NT2/D1 (cell line): ENCODE measurements around the gene GCHFR.

Experiments used
- YY1 ChIP-seq: IDR thresholded peaks from 2 replicates; pipeline ENCODE4 v1.6.1; 2011; ENCODE audit not compliant: insufficient read length, insufficient read depth
- ZNF274 ChIP-seq: IDR thresholded peaks from 2 replicates; pipeline ENCODE4 v1.6.1; 2011; ENCODE audit warnings: mild to moderate bottlenecking, low read depth, low read length

DNA sequence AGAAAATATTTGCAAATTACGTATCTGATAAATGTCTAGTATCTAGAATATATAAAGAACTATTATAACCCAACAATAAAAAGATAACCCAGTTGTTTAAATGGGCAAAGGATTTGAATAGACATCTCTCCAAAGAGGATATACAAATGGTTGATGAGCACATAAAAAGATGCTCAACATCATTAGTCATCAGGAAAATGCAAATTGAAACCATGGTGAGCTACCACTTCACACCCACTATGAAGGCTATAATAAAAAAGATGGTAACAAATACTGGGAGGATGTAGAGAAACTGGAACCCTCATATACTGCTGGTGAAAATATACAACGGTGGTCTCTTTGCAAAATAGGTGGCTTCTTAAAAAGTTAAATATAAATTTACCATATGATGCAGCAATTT lies 40.9 kb upstream of the GCHFR start:
- TF ChIP-seq ZNF274 = no peak
- TF ChIP-seq YY1 = no peak
